Fibroblast of the aortic adventitia (primary cell): ENCODE data around the gene ZNF577. TPM values are rescaled to one million over a fixed set of nuclear protein-coding genes. Genes with fewer than 3 reads are reported as not detected.
"Not testable (repeated sequence)": the region's sequence is repeated elsewhere in the genome, so short reads cannot be mapped to it uniquely, and the experiment has no call there.

Source experiments
- DNase-seq: peaks from one replicate; pipeline ENCODE4 v3.0.0-alpha.2; 2010; ENCODE audit warnings: low read depth
- H3K4me3 ChIP-seq: 2 replicates; pipeline ENCODE4 v1.5.1; 2011; ENCODE audit warnings: low read depth, mild to moderate bottlenecking, control low read depth, low read length, moderate library complexity
- total RNA-seq: library from RNA; depleted of rRNA; stranded (reverse); fragments of >200 nt; gene quantifications from 2 replicates; pipeline ENCODE4 v1.2.3, GENCODE V29; 2012; ENCODE audit warnings: low replicate concordance
- TF ChIP-seq, protein P1 (sequence below): IDR thresholded peaks from 2 replicates; pipeline ENCODE4 v1.5.1; 2011; ENCODE audit warnings: mild to moderate bottlenecking, low read length, control low read depth, inconsistent platforms; ENCODE audit not compliant: insufficient read depth

Gene ZNF577
- total RNA-seq, 1 donor, result 8.9 TPM

DNA sequence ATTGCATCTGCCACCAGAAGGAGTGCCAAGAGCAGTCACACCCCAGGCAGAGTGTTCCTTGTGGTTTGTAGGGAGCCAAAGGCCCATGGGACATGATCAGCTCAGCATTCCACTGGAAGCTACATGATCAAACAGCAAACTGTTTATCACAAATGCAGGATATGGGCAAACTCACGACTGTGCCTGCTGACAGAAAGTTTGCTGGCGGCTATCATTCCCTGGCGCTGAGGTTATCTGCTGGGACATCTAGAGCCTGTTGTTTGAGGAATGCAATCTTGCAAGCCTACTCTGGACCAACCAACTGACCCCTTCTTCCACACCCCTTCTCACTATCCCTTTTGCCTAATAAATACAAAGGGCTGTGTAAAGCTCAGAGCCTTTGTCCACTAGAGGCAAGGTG lies 31.9 kb upstream of the ZNF577 start:
- TF ChIP-seq, protein P1, sequence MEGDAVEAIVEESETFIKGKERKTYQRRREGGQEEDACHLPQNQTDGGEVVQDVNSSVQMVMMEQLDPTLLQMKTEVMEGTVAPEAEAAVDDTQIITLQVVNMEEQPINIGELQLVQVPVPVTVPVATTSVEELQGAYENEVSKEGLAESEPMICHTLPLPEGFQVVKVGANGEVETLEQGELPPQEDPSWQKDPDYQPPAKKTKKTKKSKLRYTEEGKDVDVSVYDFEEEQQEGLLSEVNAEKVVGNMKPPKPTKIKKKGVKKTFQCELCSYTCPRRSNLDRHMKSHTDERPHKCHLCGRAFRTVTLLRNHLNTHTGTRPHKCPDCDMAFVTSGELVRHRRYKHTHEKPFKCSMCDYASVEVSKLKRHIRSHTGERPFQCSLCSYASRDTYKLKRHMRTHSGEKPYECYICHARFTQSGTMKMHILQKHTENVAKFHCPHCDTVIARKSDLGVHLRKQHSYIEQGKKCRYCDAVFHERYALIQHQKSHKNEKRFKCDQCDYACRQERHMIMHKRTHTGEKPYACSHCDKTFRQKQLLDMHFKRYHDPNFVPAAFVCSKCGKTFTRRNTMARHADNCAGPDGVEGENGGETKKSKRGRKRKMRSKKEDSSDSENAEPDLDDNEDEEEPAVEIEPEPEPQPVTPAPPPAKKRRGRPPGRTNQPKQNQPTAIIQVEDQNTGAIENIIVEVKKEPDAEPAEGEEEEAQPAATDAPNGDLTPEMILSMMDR, result no peak
- no peak for DNase-seq
- H3K4me3 ChIP-seq, result no peak overlapping the region

DNA sequence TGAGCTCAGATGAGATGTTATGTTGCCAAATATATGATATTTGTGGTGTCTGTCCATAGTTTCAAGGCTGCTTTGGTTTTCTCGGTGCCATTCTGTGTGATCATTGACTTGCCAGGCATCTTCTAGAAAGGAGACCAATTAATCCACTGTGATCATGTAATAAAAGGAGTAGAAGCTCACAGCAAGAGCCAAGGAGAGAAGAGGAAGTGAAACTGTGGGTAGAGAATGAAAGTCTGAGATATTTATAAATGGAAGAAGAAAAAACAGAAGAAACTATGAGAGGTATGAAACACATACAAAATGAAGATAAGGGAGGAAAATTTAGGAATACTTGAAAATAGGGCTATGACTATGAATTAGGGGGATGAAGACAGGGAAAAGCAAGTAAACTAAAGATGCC lies 28.4 kb upstream of the ZNF577 start:
- H3K4me3 ChIP-seq, result no peak overlapping the region
- TF ChIP-seq, protein P1, result no peak
- DNase-seq, result no peak

DNA sequence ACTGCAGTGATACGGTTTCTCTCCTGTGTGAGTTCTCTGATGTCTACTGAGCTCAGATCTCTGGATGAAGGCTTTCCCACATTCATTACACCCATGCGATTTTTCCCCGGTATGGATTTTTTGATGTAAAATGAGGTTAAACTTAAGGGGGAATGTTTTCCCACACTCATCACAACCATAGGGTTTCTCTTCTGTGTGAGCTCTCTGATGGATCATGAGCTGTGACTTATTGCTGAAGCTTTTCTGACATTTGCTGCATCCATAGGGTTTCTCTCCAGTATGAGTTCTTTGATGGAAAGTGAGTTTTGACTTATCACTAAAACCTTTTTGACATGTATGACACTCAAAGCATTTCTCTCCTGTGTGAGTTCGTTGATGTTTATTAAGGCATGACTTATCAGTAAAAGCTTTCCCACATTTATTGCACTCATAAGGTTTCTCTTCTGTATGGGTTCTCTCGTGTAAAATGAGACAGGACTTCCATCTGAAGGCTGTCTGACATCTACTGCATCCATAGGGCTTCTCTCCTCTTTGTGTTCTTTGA lies 27.6 kb upstream of the ZNF577 start:
- no peak for DNase-seq
- TF ChIP-seq, protein P1, result no peak
- no peak overlapping the region for H3K4me3 ChIP-seq

DNA sequence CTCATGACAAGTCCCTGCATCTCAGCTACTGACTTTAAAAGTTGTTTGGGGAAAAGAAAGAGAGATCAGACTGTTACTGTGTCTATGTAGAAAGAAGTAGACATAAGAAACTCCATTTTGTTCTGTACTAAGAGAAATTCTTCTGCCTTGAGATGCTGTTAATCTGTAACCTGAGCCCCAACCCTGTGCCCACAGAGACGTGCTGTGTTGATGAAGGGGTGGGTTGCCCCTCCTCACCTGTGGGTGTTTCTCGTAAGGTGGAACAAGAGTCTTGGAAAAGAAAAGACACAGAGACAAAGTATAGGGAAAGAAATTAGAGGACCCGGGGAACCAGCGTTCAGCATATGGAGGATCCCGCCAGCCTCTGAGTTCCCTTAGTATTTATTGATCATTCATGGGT lies 20.2 kb upstream of the ZNF577 start:
- DNase-seq, H3K4me3 ChIP-seq: not testable (repeated sequence)

DNA sequence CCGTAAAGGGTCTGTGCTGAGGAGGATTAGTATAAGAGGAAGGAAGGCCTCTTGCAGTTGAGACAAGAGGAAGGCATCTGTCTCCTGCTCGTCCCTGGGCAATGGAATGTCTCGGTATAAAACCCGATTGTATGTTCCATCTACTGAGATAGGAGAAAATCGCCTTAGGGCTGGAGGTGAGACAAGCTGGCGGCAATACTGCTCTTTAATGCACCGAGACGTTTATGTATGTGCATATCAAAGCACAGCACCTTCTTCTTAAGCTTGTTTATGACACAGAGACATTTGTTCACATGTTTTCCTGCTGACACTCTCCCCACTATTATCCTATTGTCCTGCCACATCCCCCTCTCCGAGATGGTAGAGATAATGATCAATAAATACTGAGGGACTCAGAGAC lies 18.4 kb upstream of the ZNF577 start:
- H3K4me3 ChIP-seq, DNase-seq: not testable (repeated sequence)

DNA sequence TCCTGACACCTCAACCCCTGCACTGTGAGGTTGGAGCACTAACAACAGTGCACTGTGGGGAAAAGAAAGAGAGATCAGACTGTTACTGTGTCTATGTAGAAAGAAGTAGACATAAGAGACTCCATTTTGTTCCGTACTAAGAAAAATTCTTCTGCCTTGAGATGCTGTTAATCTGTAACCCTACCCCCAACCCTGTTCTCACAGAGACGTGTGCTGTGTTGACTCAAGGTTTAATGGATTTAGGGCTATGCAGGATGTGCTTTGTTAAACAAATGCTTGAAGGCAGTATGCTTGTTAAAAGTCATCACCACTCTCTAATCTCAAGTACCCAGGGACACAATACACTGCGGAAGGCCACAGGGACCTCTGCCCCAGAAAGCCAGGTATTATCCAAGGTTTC lies 17.9 kb upstream of the ZNF577 start:
- H3K4me3 ChIP-seq, DNase-seq: not testable (repeated sequence)

DNA sequence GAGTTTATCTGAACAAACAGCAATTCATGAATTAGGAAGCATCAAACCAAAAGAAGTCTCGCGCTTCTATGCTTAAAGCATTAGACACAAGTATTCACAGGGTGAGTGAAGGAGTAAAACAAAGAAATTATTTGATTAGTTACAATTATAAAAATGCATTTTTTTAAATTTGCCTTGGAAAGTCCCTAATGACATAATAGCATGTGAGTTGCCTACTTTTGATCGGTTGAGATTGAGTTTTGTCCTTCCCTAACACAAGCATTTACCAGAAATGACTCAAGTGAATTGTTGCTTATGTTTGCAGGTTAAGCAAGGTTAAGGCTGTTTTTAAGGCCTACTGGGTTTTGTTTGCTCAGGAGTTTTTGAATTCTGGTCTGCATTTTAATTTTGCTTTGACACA lies 17.5 kb upstream of the ZNF577 start:
- DNase-seq, result no peak
- TF ChIP-seq, protein P1, result no peak
- H3K4me3 ChIP-seq, result no peak overlapping the region

DNA sequence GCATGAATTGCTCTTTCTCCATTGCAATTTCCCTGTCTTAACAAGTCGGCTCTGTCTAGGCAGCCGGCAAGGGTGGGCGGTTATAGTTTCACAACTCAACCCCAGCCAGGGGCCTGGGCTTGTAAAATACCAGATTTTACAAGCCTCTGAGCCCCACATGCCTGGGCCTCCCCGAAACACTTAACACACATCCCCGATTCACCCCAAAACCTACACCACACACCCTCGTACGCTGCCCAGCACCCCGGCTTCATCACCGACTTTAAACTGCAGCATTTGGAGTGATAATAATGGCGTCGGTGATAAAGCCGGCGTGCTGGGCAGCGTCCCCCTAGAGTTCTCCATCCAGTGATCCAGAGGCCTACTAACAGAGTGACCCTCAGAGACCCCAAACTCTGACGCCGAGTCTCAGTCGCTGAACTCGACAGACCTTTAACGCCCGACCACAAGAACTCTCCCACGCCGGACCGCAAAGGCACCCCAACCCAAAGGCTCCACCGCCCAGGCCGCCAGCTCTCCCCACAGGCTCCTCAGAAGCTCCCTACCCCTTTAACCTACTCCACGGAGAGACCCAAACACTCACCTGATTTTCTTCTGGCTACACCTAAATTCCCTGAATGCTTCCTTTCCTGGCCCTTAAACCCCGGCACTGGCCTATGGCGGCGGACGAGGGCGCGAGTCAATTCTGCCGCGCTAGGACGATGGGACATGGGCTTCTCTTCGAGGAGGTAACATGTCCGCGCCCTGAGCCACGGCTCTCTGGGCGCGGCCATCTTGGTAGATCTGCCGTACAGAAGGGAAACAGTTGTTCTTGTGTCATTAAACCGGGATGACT lies 16.8 kb upstream of the ZNF577 start, which contains the start of gene ZNF649:
Gene ZNF649, minus strand, starts transcription at position 687 of the 835 bp plus-strand sequence. CDS start 4,910 bp downstream, outside the sequence.
- peak; percentile 82 for DNase-seq
- TF ChIP-seq, protein P1, result peak; percentile 4
- peak within 1 kb of the TSS; percentile 89 for H3K4me3 ChIP-seq
